GM12878 (cell line): Measurements from ENCODE around the gene ERG. TPM values are rescaled to one million over a fixed set of nuclear protein-coding genes. Genes with fewer than 3 reads are reported as not detected.

ENCODE experiments used
- ATAC-seq: fragments of 200-7000 bp; cut with Tn5 transposase; 3 replicates; pipeline ENCODE4 v1.9.1; 2020; ENCODE audit warnings: mild to moderate bottlenecking, moderate library complexity
- BruUV-seq: library from RNA; stranded (reverse); fragments of 400-500 nt; replicated peaks from 2 replicates; lab custom pipeline; 2021; lab: Mats Ljungman, UMichigan
- CTCF ChIA-PET: fragments of 300-600 bp; sonication (Branson Sonifier 250); formaldehyde crosslinking; extraction: SDS; loops from one replicate; lab custom pipeline; 2021; ENCODE audit warnings: inconsistent platforms; lab: Yijun Ruan, JAX
- POLR2A ChIA-PET: fragments of 350-600 bp; formaldehyde crosslinking; extraction: SDS; loops from one replicate; lab custom pipeline; 2021; ENCODE audit warnings: inconsistent platforms; lab: Charles Lee
- RAD21 ChIA-PET: fragments of 300-600 bp; sonication (Branson Sonifier 250); formaldehyde crosslinking; loops from one replicate; lab custom pipeline; 2023; ENCODE audit warnings: antibody characterized with exemption; ENCODE audit not compliant: unreplicated experiment; lab: Charles Lee
- SMC1A ChIA-PET: fragments of 300-600 bp; sonication (Branson Sonifier 250); formaldehyde crosslinking; loops from one replicate; lab custom pipeline; 2023; ENCODE audit not compliant: unreplicated experiment, uncharacterized antibody; lab: Charles Lee
- DNase-seq: peaks from one replicate; pipeline ENCODE4 v3.0.0-alpha.2; 2011; ENCODE audit warnings: low read depth, low spot score
- FAIRE-seq: peaks from 3 replicates; lab custom pipeline; 2011; peaks lifted over from hg19 to GRCh38; lab: Jason Lieb, UNC
- H2AFZ ChIP-seq: 2 replicates; pipeline ENCODE4 v1.6.0; 2011; ENCODE audit warnings: low read depth, low read length, control low read depth; ENCODE audit not compliant: control insufficient read depth
- H3K27ac ChIP-seq: 2 replicates; pipeline ENCODE4 v1.5.1; 2011; ENCODE audit warnings: control low read depth; ENCODE audit not compliant: control insufficient read depth, insufficient read depth
- H3K27me3 ChIP-seq, 2 experiments: replicated peaks in 1 of 2; 2 replicates each; pipeline versions ENCODE4 v1.6.0 to v1.6.1; 2011; ENCODE audit warnings: low read length in 1 of 2; ENCODE audit not compliant: control insufficient read depth in 2 of 2, insufficient read depth in 2 of 2
- H3K36me3 ChIP-seq, 2 experiments: 2 replicates each; pipeline ENCODE4 v1.5.1; 2011; ENCODE audit warnings: low read length in 1 of 2; ENCODE audit not compliant: control insufficient read depth in 2 of 2, insufficient read depth in 2 of 2
- H3K4me1 ChIP-seq: 2 replicates; pipeline ENCODE4 v1.6.1; 2011; ENCODE audit warnings: mild to moderate bottlenecking, low read length, moderate library complexity, mixed read lengths; ENCODE audit not compliant: control insufficient read depth, insufficient read depth
- H3K4me2 ChIP-seq: 2 replicates; pipeline ENCODE4 v1.6.0; 2011; ENCODE audit warnings: control low read depth; ENCODE audit not compliant: control insufficient read depth, insufficient read depth
- H3K4me3 ChIP-seq: fragments of 200-600 bp; sonication (generic); 2 replicates; pipeline ENCODE4 v1.5.1; 2016
- H3K79me2 ChIP-seq: 2 replicates; pipeline ENCODE4 v1.6.0; 2011; ENCODE audit warnings: low read length; ENCODE audit not compliant: control insufficient read depth, insufficient read depth
- H3K9ac ChIP-seq: 2 replicates; pipeline ENCODE4 v1.8.0; 2011; ENCODE audit warnings: low read length, control low read depth, mixed read lengths; ENCODE audit not compliant: control insufficient read depth, insufficient read depth
- H3K9me3 ChIP-seq: replicated peaks from 3 replicates; pipeline ENCODE4 v1.5.1; 2011; ENCODE audit warnings: mild to moderate bottlenecking, low read length; ENCODE audit not compliant: control insufficient read depth, insufficient read depth
- H4K20me1 ChIP-seq: 2 replicates; pipeline ENCODE4 v1.6.0; 2011; ENCODE audit not compliant: control insufficient read depth, insufficient read depth
- CHD2 ChIP-seq: IDR thresholded peaks from 2 replicates; pipeline ENCODE4 v1.6.1; 2011; ENCODE audit warnings: low read depth, low read length, improper control_type of control experiment, borderline replicate concordance
- E4F1 ChIP-seq: fragments of 450-650 bp; IDR thresholded peaks from 2 replicates; pipeline ENCODE4 v1.6.1; 2018; ENCODE audit warnings: borderline replicate concordance, mild to moderate bottlenecking; ENCODE audit not compliant: partially characterized antibody
- NBN ChIP-seq: fragments of 450-650 bp; IDR thresholded peaks from 2 replicates; pipeline ENCODE4 v1.6.1; 2016
- NFYA ChIP-seq: IDR thresholded peaks from 2 replicates; pipeline ENCODE4 v1.6.1; 2011; ENCODE audit warnings: low read depth, mild to moderate bottlenecking, low read length, improper control_type of control experiment, borderline replicate concordance
- USF2 ChIP-seq: IDR thresholded peaks from 2 replicates; pipeline ENCODE4 v1.6.1; 2011; ENCODE audit warnings: low read depth, low read length, improper control_type of control experiment, borderline replicate concordance
- ZSCAN29 ChIP-seq: fragments of 450-650 bp; IDR thresholded peaks from 2 replicates; pipeline ENCODE4 v1.6.1; 2017; ENCODE audit warnings: mild to moderate bottlenecking, moderate library complexity
- WGBS: methylation state at CpG from one replicate; pipeline ENCODE4 v1.1.6; 2016; ENCODE audit warnings: low lambda C conversion rate; ENCODE audit not compliant: insufficient replicate concordance, insufficient coverage; ENCODE audit errors: missing lambda C conversion rate; 5-methylcytosine and 5-hydroxymethylcytosine counted together
- in situ Hi-C: fragments of 300-500 bp; cut with MboI; formaldehyde crosslinking; loops from 9 replicates; pipeline ENCODE4 v1.14.3; 2018; ENCODE audit warnings: mixed read lengths
- intact Hi-C: fragments of 100-400 bp; cut with micrococcal nuclease; formaldehyde crosslinking; loops from one replicate; pipeline ENCODE4 v1.14.2; 2022; ENCODE audit not compliant: unreplicated experiment
- polyA plus RNA-seq, 11 experiments: library from polyadenylated mRNA; depleted of rRNA in 4 of 11; unstranded in 6 of 11; stranded (reverse) in 5 of 11; fragments of >200 nt; fragmentation: Nextera tagmentation in 4 of 11; fragmentation: Illumina TruSeq in 1 of 11; extraction: Ambion mirVana in 4 of 11; extraction: Trizol in 1 of 11; gene quantifications; 1 replicate in 1 of 11; 2 replicates in 10 of 11; pipeline versions ENCODE4 v1.2.1 to v1.2.3, GENCODE V29; 2011 to 2016; ENCODE audit warnings: inconsistent platforms in 2 of 11, missing spikeins in 2 of 11, low read depth in 1 of 11
- total RNA-seq, 4 experiments: library from RNA; depleted of rRNA in 3 of 4; stranded (reverse); fragments of >200 nt in 3 of 4; fragmentation: Illumina TruSeq in 1 of 4; extraction: Trizol in 1 of 4; gene quantifications; 2 replicates each; pipeline versions ENCODE4 v1.2.1 to v1.2.3, GENCODE V29; 2013 to 2021

ERG gene
- total and polyA plus RNA-seq, 10 of the 15 experiments (the other 5 are each of a cell fraction or from before 2014, with no cell fraction given) = not detected

- Histone ChIP-seq H3K4me2 (no peak overlapping the region), H3K79me2 (no peaks in the 10 kb centered on the region), H3K4me1 (no peaks in the 10 kb centered on the region), H3K27ac (no peak overlapping the region), H4K20me1 (no peaks in the 10 kb centered on the region), H3K9ac (no peak overlapping the region), H3K27me3 (no peaks in the 10 kb centered on the region; a peak in 1 of 4 replicates), H3K9me3 (no peaks in the 10 kb centered on the region; the same call in 2 of the 3 replicates), H2AFZ (no peak overlapping the region), H3K4me3 (no peak overlapping the region), H3K36me3 (no peaks in the 10 kb centered on the region)
- TF ChIP-seq E4F1 (no peak), USF2 (no peak)
- FAIRE-seq (no peak), DNase-seq (no peak), ATAC-seq (no peak)
- RAD21 ChIA-PET = no interaction called here
- WGBS = 21% methylated on average over 5 of the region's 5 CpGs
- intact Hi-C loops = no loop called here
- CTCF ChIA-PET = no interaction called here
- BruUV-seq = no TSS peak
- SMC1A ChIA-PET = no interaction called here
- POLR2A ChIA-PET = no interaction called here
- in situ Hi-C loops = no loop called here
Observed at GRCh38 chr21:38471766-38472165, 26.5 kb downstream of the ERG start.

- intact Hi-C loops = no loop called here
- Histone ChIP-seq H3K9ac (no peak overlapping the region), H3K4me3 (no peak overlapping the region), H3K4me1 (no peaks in the 10 kb centered on the region), H3K27me3 (no peaks in the 10 kb centered on the region; a peak in 1 of 4 replicates), H3K9me3 (no peaks in the 10 kb centered on the region; the same call in 2 of the 3 replicates), H4K20me1 (no peaks in the 10 kb centered on the region), H3K27ac (no peak overlapping the region), H2AFZ (no peak overlapping the region), H3K36me3 (no peaks in the 10 kb centered on the region), H3K79me2 (no peaks in the 10 kb centered on the region), H3K4me2 (no peak overlapping the region)
- ATAC-seq = no peak
- no TSS peak for BruUV-seq
- in situ Hi-C loops = no loop called here
- ChIA-PET POLR2A (no interaction called here), RAD21 (no interaction called here), SMC1A (interaction anchor here (0.6 to 1.8 kb wide), 2 partner anchors 31 to 146 kb away, joined by 3 to 4 read pairs; no protein-coding TSS in a partner anchor), CTCF (interaction anchor here (0.6 kb wide), 1 partner anchor 907 kb away, joined by 3 read pairs; no protein-coding TSS in a partner anchor)
- 0% methylated on average over 3 of the region's 3 CpGs for WGBS
- no peak for FAIRE-seq
- no peak for DNase-seq
- no peak for TF ChIP-seq CHD2
- TF ChIP-seq ZSCAN29 = no peak
- no peak for TF ChIP-seq NFYA
- no peak for TF ChIP-seq NBN
Observed at GRCh38 chr21:38470755-38471154, 27.5 kb downstream of the ERG start.
